Upper lobe of left lung (tissue), 6 donors: ENCODE measurements around the gene CCSAP. TPM values are rescaled to one million over a fixed set of nuclear protein-coding genes. Genes with fewer than 3 reads are reported as not detected.
A peak's percentile ranks its signal among the peaks of the same experiment; 100 is the strongest.

ENCODE experiments used
- ATAC-seq, 2 donors: fragments of 200-7000 bp; cut with Tn5 transposase; one replicate each; pipeline ENCODE4 v1.9.1; 2022; ENCODE audit warnings: mild to moderate bottlenecking in 2 of 2, moderate library complexity in 2 of 2; ENCODE audit not compliant: low FRiP score in 2 of 2
- DNase-seq, 2 donors: peaks; one replicate each; pipeline ENCODE4 v3.0.0-alpha.2; 2019 to 2020
- H3K27ac ChIP-seq, 4 donors: fragments of 200-600 bp; sonication (generic); one replicate each; pipeline ENCODE4 v1.5.1; 2016 to 2019
- H3K27me3 ChIP-seq, 4 donors: fragments of 200-600 bp; sonication (generic); one replicate each; pipeline ENCODE4 v1.5.1; 2017 to 2019
- H3K36me3 ChIP-seq, 4 donors: fragments of 200-600 bp; sonication (generic); one replicate each; pipeline ENCODE4 v1.5.1; 2016 to 2019
- H3K4me1 ChIP-seq, 4 donors: fragments of 200-600 bp; sonication (generic); one replicate each; pipeline ENCODE4 v1.5.1; 2018 to 2019
- H3K4me3 ChIP-seq, 4 donors: fragments of 200-600 bp; sonication (generic); one replicate each; pipeline ENCODE4 v1.5.1; 2017 to 2019; ENCODE audit warnings: mild to moderate bottlenecking in 2 of 4, moderate library complexity in 1 of 4
- H3K9me3 ChIP-seq, 4 donors: fragments of 200-600 bp; sonication (generic); one replicate each; pipeline ENCODE4 v1.5.1; 2018 to 2019
- CTCF ChIP-seq, 6 experiments: fragments of 450-650 bp in 4 of 6; fragments of 200-600 bp in 2 of 6; sonication (generic) in 2 of 6; IDR thresholded peaks; one replicate each; pipeline ENCODE4 v1.5.1; 2016 to 2019; ENCODE audit warnings: antibody characterized with exemption in 6 of 6
- EP300 ChIP-seq, 4 donors: sonication (generic); formaldehyde crosslinking; IDR thresholded peaks; one replicate each; pipeline ENCODE4 v1.5.1; 2017; ENCODE audit warnings: antibody characterized with exemption in 4 of 4, control low read depth in 2 of 4
- POLR2A ChIP-seq, 4 donors: fragments of 450-650 bp; IDR thresholded peaks; one replicate each; pipeline ENCODE4 v1.5.1; 2016 to 2017; ENCODE audit warnings: antibody characterized with exemption in 4 of 4, mild to moderate bottlenecking in 2 of 4
- POLR2AphosphoS5 ChIP-seq, 2 donors: sonication (generic); formaldehyde crosslinking; IDR thresholded peaks; one replicate each; pipeline ENCODE4 v1.5.1; 2017; ENCODE audit warnings: antibody characterized with exemption in 2 of 2
- WGBS, 2 donors: methylation state at CpG; one replicate each; pipeline ENCODE4 v1.1.5; 2017 to 2018; 5-methylcytosine and 5-hydroxymethylcytosine counted together
- total RNA-seq, 6 donors: library from RNA; depleted of rRNA in 4 of 6; stranded (reverse); fragments of >200 nt in 4 of 6; gene quantifications; one replicate each; pipeline versions ENCODE4 v1.1.0 to v1.2.1, GENCODE V29; 2016 to 2021
- donor health status: DM: no; HTN: no; CAD: no; lungs with moderate emphysema.
- donor health status: DM: no; HTN: yes; CAD: no; lungs with severe emphysema.

The CCSAP gene
- total RNA-seq, 6 donors from 2014 or later = 4.9 to 11.2 (median 7.1) TPM

- Histone ChIP-seq H3K4me1 (no peaks in the 10 kb centered on the region), H3K27ac (no peak overlapping the region), H3K36me3 (peaks cover 4 to 68% (median 28%) of the 10 kb centered on the region in 4 donors), H3K27me3 (no peaks in the 10 kb centered on the region), H3K4me3 (no peak overlapping the region), H3K9me3 (no peaks in the 10 kb centered on the region)
- no peak for ATAC-seq
- no peak for DNase-seq
- 85 to 88% methylated on average over 6 of the region's 6 CpGs for WGBS, 2 donors
- no peak for TF ChIP-seq EP300 (IDR thresholded peaks at IDR 0.05)
- TF ChIP-seq POLR2A (IDR thresholded peaks at IDR 0.05) = no peak
- no peak for TF ChIP-seq CTCF (IDR thresholded peaks at IDR 0.05)
- TF ChIP-seq POLR2AphosphoS5 (IDR thresholded peaks at IDR 0.05) = no peak
Observed at GRCh38 chr1:229300099-229300757, 42.6 kb downstream of the CCSAP start.

- DNase-seq (no peak), ATAC-seq (no peak)
- TF ChIP-seq EP300 (IDR thresholded peaks at IDR 0.05) = no peak
- no peak for TF ChIP-seq POLR2A (IDR thresholded peaks at IDR 0.05)
- TF ChIP-seq CTCF (IDR thresholded peaks at IDR 0.05) = no peak
- no peak for TF ChIP-seq POLR2AphosphoS5 (IDR thresholded peaks at IDR 0.05)
- WGBS, 2 donors = 84 to 85% methylated on average over 5 of the region's 5 CpGs
- Histone ChIP-seq H3K4me1 (no peaks in the 10 kb centered on the region), H3K4me3 (no peak overlapping the region), H3K27ac (no peak overlapping the region), H3K36me3 (peaks cover 4 to 59% (median 28%) of the 10 kb centered on the region in 4 donors), H3K9me3 (no peaks in the 10 kb centered on the region), H3K27me3 (no peaks in the 10 kb centered on the region)
Observed at GRCh38 chr1:229298887-229299503, 43.9 kb downstream of the CCSAP start.

- Histone ChIP-seq H3K36me3 (peaks cover 4 to 55% (median 28%) of the 10 kb centered on the region in 4 donors), H3K27ac (no peak overlapping the region), H3K27me3 (no peaks in the 10 kb centered on the region), H3K4me3 (no peak overlapping the region), H3K4me1 (no peaks in the 10 kb centered on the region), H3K9me3 (no peaks in the 10 kb centered on the region)
- no peak for DNase-seq
- ATAC-seq = no peak
- TF ChIP-seq POLR2AphosphoS5 (IDR thresholded peaks at IDR 0.05) = no peak
Observed at GRCh38 chr1:229298420-229298819, 44.4 kb downstream of the CCSAP start.

GRCh38 chr1:229297746-229298145, 45.1 kb downstream of the CCSAP start:
- WGBS, 2 donors = 97 to 100% methylated on average over 1 of the region's 1 CpG
- no peak for ATAC-seq
- H3K36me3 ChIP-seq = peaks cover 4 to 52% (median 24%) of the 10 kb centered on the region in 4 donors
- TF ChIP-seq POLR2AphosphoS5 (IDR thresholded peaks at IDR 0.05) = no peak
- no peak for TF ChIP-seq CTCF (IDR thresholded peaks at IDR 0.05)
- TF ChIP-seq POLR2A (IDR thresholded peaks at IDR 0.05) = no peak
- no peak for TF ChIP-seq EP300 (IDR thresholded peaks at IDR 0.05)
- no peaks in the 10 kb centered on the region for H3K27me3 ChIP-seq
- H3K9me3 ChIP-seq = no peaks in the 10 kb centered on the region
- no peak overlapping the region for H3K27ac ChIP-seq
- DNase-seq = no peak
- H3K4me3 ChIP-seq = no peak overlapping the region
- no peaks in the 10 kb centered on the region for H3K4me1 ChIP-seq

GRCh38 chr1:229296541-229296941, 46.3 kb downstream of the CCSAP start:
- DNase-seq = no peak
- H3K27ac ChIP-seq = no peak overlapping the region
- ATAC-seq = peak in 1 of 2 donors; percentile 43
- no peak overlapping the region for H3K4me3 ChIP-seq
- peaks cover 4 to 49% (median 24%) of the 10 kb centered on the region in 4 donors for H3K36me3 ChIP-seq
- no peaks in the 10 kb centered on the region for H3K9me3 ChIP-seq
- 76 to 89% methylated on average over 3 of the region's 3 CpGs for WGBS, 2 donors
- no peaks in the 10 kb centered on the region for H3K27me3 ChIP-seq
- no peak for TF ChIP-seq CTCF (IDR thresholded peaks at IDR 0.05)
- H3K4me1 ChIP-seq = no peaks in the 10 kb centered on the region
